AG04449 (cell line): Measurements from ENCODE around the gene BPIFB1.

Experiments
- CTCF ChIA-PET: fragments of 350-600 bp; formaldehyde crosslinking; extraction: SDS; loops from one replicate; lab custom pipeline; 2021; ENCODE audit warnings: antibody characterized with exemption; lab: Yijun Ruan, JAX
- POLR2A ChIA-PET: fragments of 400-600, 350-600 bp; formaldehyde crosslinking; extraction: SDS; loops from one replicate; lab custom pipeline; 2020; ENCODE audit warnings: antibody characterized with exemption, inconsistent platforms; lab: Yijun Ruan, JAX
- DNase-seq: peaks from one replicate; pipeline ENCODE4 v3.0.0-alpha.2; 2010; ENCODE audit warnings: low read depth, low spot score
- H3K4me3 ChIP-seq: 2 replicates; pipeline ENCODE4 v1.5.1; 2011; ENCODE audit warnings: low read depth, mild to moderate bottlenecking, control low read depth, low read length
- TF ChIP-seq, protein P1 (sequence below): IDR thresholded peaks from one replicate; pipeline ENCODE4 v1.5.1; 2011; ENCODE audit warnings: mild to moderate bottlenecking, moderate library complexity, low read length, control low read depth, inconsistent platforms; ENCODE audit not compliant: insufficient read depth; ENCODE audit errors: missing control alignments

BPIFB1 gene

GRCh38 chr20:33332905-33333456 is 50.0 kb downstream of the BPIFB1 start:
- POLR2A ChIA-PET, result no interaction called here
- TF ChIP-seq, protein P1, sequence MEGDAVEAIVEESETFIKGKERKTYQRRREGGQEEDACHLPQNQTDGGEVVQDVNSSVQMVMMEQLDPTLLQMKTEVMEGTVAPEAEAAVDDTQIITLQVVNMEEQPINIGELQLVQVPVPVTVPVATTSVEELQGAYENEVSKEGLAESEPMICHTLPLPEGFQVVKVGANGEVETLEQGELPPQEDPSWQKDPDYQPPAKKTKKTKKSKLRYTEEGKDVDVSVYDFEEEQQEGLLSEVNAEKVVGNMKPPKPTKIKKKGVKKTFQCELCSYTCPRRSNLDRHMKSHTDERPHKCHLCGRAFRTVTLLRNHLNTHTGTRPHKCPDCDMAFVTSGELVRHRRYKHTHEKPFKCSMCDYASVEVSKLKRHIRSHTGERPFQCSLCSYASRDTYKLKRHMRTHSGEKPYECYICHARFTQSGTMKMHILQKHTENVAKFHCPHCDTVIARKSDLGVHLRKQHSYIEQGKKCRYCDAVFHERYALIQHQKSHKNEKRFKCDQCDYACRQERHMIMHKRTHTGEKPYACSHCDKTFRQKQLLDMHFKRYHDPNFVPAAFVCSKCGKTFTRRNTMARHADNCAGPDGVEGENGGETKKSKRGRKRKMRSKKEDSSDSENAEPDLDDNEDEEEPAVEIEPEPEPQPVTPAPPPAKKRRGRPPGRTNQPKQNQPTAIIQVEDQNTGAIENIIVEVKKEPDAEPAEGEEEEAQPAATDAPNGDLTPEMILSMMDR, result no peak
- DNase-seq, result no peak

DNA sequence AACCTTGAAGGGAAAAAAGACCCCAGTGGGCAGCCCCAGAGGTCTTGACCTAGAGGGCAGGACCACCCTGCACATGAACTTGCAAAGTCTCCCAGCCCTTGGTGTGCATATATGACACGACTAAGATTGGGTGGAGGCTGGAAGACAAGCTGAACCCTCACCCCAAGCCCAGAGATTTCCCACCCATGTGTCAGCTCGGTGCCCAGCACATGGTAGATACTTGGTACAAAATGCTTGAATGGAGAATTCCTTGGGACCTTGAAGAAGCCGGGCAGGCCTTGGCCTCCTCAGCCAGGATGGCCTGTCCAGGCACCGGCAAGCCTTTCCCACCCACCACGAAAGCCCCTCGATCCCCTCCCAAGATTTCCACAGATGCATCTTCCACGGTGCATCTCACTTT is 50.6 kb downstream of the BPIFB1 start:
- DNase-seq, result no peak
- no peak overlapping the region for H3K4me3 ChIP-seq
- ChIA-PET CTCF (no interaction called here), POLR2A (no interaction called here)
- TF ChIP-seq, protein P1, result no peak

More at GRCh38 chr20:33332905-33333456, 50.0 kb downstream of the BPIFB1 start:
- no peak overlapping the region for H3K4me3 ChIP-seq
- CTCF ChIA-PET, result no interaction called here

DNA sequence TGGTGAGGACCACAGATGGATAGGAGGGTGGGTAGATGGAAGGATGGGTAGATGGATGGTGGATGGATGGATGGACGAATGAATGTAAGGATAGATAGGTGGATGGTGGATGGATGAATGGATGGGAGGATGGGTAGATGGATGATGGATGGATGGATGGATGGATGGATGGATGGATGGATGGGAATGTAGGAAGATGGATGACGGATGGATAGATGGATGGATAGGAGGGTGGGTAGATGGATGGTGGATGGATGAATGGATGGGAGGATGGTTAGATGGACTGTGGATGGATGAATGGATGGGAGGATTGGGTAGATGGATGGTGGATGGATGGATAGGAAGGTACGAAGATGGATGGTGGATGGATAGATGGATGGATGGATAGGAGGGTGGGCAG is 51.1 kb downstream of the BPIFB1 start:
- no peak for DNase-seq
- ChIA-PET CTCF (no interaction called here), POLR2A (no interaction called here)
- TF ChIP-seq, protein P1, result no peak
- no peak overlapping the region for H3K4me3 ChIP-seq

DNA sequence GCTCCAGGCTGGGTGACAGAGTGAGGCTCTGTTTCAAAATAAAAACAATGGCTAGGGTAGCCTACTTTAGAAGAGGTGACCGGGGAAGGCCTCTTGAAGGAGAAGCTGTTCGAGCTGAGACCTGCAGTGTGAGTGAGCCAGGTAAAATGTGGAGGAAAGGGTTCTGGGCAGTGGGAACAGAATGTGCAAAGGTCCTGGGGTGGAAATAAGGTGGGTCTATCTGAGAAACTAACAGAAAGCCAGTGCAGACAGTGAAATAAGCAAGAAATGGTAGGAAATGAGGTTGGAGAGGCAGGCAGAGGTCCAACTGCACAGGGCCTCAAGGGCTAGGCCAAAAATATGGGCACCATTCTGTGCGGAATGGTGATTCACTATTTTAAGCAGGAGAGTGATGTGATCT is 53.4 kb downstream of the BPIFB1 start:
- POLR2A ChIA-PET, result no interaction called here

GRCh38 chr20:33337119-33337518 is 54.1 kb downstream of the BPIFB1 start:
- CTCF ChIA-PET, result interaction anchor here (1.3 kb wide), 1 partner anchor 39 kb away, joined by 3 read pairs; no protein-coding TSS in a partner anchor
- H3K4me3 ChIP-seq, result no peak overlapping the region
- POLR2A ChIA-PET, result no interaction called here
- TF ChIP-seq, protein P1, result no peak
- DNase-seq, result no peak

More for the DNA sequence above, 53.4 kb downstream of the BPIFB1 start:
- TF ChIP-seq, protein P1, result no peak
- no peak for DNase-seq
- CTCF ChIA-PET, result interaction anchor here (1.3 kb wide), 1 partner anchor 39 kb away, joined by 3 read pairs; no protein-coding TSS in a partner anchor
- H3K4me3 ChIP-seq, result no peak overlapping the region

DNA sequence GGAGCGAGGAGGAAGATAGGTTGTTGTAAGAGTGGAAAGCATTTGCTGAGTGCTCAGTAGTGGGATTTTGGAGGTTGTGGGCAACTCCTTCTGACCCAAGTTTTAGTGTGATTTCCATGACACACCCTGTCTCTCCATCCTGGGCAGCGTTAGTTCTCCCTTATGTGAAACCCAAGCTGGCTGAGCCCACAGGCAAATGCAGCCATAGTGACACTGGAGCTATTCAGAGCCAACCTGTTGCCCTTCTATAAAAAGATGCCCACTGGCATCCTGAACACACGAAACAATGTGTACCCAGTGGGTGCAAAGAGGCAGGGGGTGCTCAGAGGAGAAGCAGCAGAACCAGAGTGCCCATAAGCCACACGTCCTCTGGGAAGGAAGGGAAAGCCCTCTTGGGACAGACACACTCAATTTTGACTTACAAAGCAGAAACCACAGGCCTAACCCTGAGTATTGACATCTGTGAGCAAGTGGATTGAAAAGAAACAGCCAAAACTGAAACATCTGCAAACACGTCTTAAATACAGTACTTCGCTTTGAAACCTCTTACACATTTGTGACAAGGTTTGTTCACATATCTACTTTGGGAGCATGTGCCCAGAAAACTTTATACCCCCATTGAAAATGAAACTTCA is 54.6 kb downstream of the BPIFB1 start:
- TF ChIP-seq, protein P1, result no peak
- ChIA-PET CTCF (interaction anchor here (1.3 kb wide), 1 partner anchor 40 kb away, joined by 3 read pairs; no protein-coding TSS in a partner anchor), POLR2A (no interaction called here)
- no peak for DNase-seq
- no peak overlapping the region for H3K4me3 ChIP-seq
